Spleen (tissue), 11 donors: ENCODE measurements around the gene NSUN6. TPM values are rescaled to one million over a fixed set of nuclear protein-coding genes. Genes with fewer than 3 reads are reported as not detected.

Source experiments
- DNase-seq: peaks from one replicate; pipeline ENCODE4 v3.0.0-alpha.2; 2020
- H3K27ac ChIP-seq, 8 donors: fragments of 200-600 bp; sonication (generic) in 7 of 8; 1 replicate in 4 of 8; 2 replicates in 4 of 8; pipeline versions ENCODE4 v1.5.0 to v1.8.0; 2016 to 2021; ENCODE audit warnings: inconsistent platforms in 4 of 8, mild to moderate bottlenecking in 4 of 8, moderate library complexity in 1 of 8
- H3K27me3 ChIP-seq, 7 donors: fragments of 200-600 bp; sonication (generic) in 6 of 7; replicated peaks in 1 of 7; 1 replicate in 4 of 7; 2 replicates in 3 of 7; pipeline versions ENCODE4 v1.5.0 to v1.8.0; 2016 to 2021; ENCODE audit warnings: inconsistent platforms in 3 of 7, mild to moderate bottlenecking in 1 of 7
- H3K36me3 ChIP-seq, 6 donors: fragments of 200-600 bp; sonication (generic) in 5 of 6; 1 replicate in 4 of 6; 2 replicates in 2 of 6; pipeline versions ENCODE4 v1.5.0 to v1.8.0; 2016 to 2021; ENCODE audit warnings: inconsistent platforms in 2 of 6
- H3K4me1 ChIP-seq, 6 donors: fragments of 200-600 bp; sonication (generic) in 5 of 6; 1 replicate in 3 of 6; 2 replicates in 3 of 6; pipeline versions ENCODE4 v1.5.0 to v1.8.0; 2016 to 2021; ENCODE audit warnings: inconsistent platforms in 3 of 6
- H3K4me3 ChIP-seq, 8 donors: fragments of 200-600 bp; sonication (generic) in 7 of 8; 1 replicate in 4 of 8; 2 replicates in 4 of 8; pipeline versions ENCODE4 v1.5.0 to v1.8.0; 2016 to 2021; ENCODE audit warnings: inconsistent platforms in 4 of 8, mild to moderate bottlenecking in 4 of 8, moderate library complexity in 2 of 8
- H3K9me3 ChIP-seq, 8 donors: fragments of 200-600 bp; sonication (generic) in 7 of 8; 1 replicate in 4 of 8; 2 replicates in 4 of 8; pipeline versions ENCODE4 v1.5.0 to v1.8.0; 2016 to 2021; ENCODE audit warnings: inconsistent platforms in 4 of 8
- CTCF ChIP-seq, 11 experiments: fragments of 200-600 bp in 7 of 11; fragments of 450-650 bp in 4 of 11; sonication (generic) in 4 of 11; IDR thresholded peaks in 8 of 11; conservative IDR thresholded peaks in 3 of 11; 1 replicate in 7 of 11; 2 replicates in 4 of 11; pipeline versions ENCODE4 v1.4.0 to v1.8.0; 2016 to 2021; ENCODE audit warnings: antibody characterized with exemption in 11 of 11, inconsistent platforms in 4 of 11, mild to moderate bottlenecking in 1 of 11
- POLR2A ChIP-seq, 3 donors: fragments of 450-650 bp; IDR thresholded peaks; one replicate each; pipeline ENCODE4 v1.5.1; 2017; ENCODE audit warnings: antibody characterized with exemption in 3 of 3, mild to moderate bottlenecking in 1 of 3
- POLR2AphosphoS5 ChIP-seq, 3 donors: sonication (generic); formaldehyde crosslinking; IDR thresholded peaks; one replicate each; pipeline ENCODE4 v1.5.1; 2017; ENCODE audit warnings: antibody characterized with exemption in 3 of 3
- WGBS, 5 donors: extraction: QIAGEN DNeasy Blood & Tissue Kit in 3 of 5; methylation state at CpG; one replicate each; pipeline versions ENCODE4 v1.1.5 to v1.1.7; 2013 to 2018; 5-methylcytosine and 5-hydroxymethylcytosine counted together
- intact Hi-C: fragments of 100-400 bp; cut with DNase I; formaldehyde crosslinking; loops from one replicate; pipeline ENCODE4 v1.15.0; 2023; ENCODE audit warnings: low total_unique reads
- polyA plus RNA-seq, 3 donors: library from polyadenylated mRNA; stranded (reverse); fragments of 200-250 nt; gene quantifications; one replicate each; pipeline ENCODE4 v1.2.1, GENCODE V29; 2013
- total RNA-seq, 7 donors: library from RNA; depleted of rRNA in 3 of 7; stranded (reverse); fragments of >200 nt in 3 of 7; fragmentation: NEBNext Ultra II Directional in 4 of 7; extraction: Animal tissue kit (Norgen Biotek cat#: 25700) in 4 of 7; gene quantifications; one replicate each; pipeline versions ENCODE4 v1.1.0 to v1.2.1, GENCODE V29; 2016 to 2021
- donor health status: healthy with polysubstance abuse.
- donor health status: DM: no; HTN: no; CAD: no; lungs with moderate emphysema.
- donor health status: DM: no; HTN: no; CAD: no.
- donor health status: Bipolar disorder and iron deficiency.
- donor health status: healthy.
- donor health status: DM: no; HTN: no; CAD: no.
- donor health status: DM: yes; HTN: yes; CAD: no.

The NSUN6 gene
- total and polyA plus RNA-seq, 10 donors, result 6.4 to 25.8 (median 15.6) TPM

- Histone ChIP-seq H3K27me3 (no peaks in the 10 kb centered on the region), H3K36me3 (peaks cover 0 to 45% (median 3%) of the 10 kb centered on the region in 6 donors), H3K4me1 (no peaks in the 10 kb centered on the region), H3K4me3 (no peak overlapping the region), H3K9me3 (no peaks in the 10 kb centered on the region), H3K27ac (no peak overlapping the region)
- intact Hi-C loops, result no loop called here
- WGBS, 5 donors, result 93 to 98% (median 96%) methylated on average over 3 of the region's 3 CpGs
- no peak for TF ChIP-seq POLR2A (IDR thresholded peaks at IDR 0.05)
- TF ChIP-seq POLR2AphosphoS5 (IDR thresholded peaks at IDR 0.05), result no peak
- no peak for TF ChIP-seq CTCF (IDR thresholded peaks at IDR 0.05 in 8 of 11, conservative IDR thresholded peaks at IDR 0.05 in 3 of 11)
- DNase-seq, result no peak
These were observed 32.4 kb downstream of the NSUN6 start for GRCh38 chr10:18619016-18619415.

GRCh38 chr10:18616337-18616736 is 35.0 kb downstream of the NSUN6 start:
- 42 to 49% (median 46%) methylated on average over 3 of the region's 3 CpGs for WGBS, 5 donors
- H3K4me3 ChIP-seq, result no peak overlapping the region
- H3K27ac ChIP-seq, result no peak overlapping the region

DNA sequence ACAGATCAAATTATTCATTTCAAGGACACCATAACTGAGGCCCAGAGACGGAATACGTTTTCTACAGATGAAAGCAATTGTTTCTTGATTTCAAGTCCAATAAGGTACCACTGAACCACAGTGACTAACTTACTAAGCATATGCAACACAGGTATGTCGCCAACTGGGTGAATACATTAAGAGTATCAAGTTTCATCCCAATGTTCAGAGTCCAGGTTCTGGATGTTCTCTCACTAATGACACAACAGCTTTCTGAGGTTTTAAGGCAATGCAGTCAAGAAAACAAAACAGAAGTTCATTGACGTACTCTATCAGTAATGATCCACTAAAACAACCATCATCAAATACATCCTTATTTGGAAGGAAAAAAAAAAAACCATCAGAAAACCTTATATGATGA is 35.8 kb downstream of the NSUN6 start:
- DNase-seq, result no peak
- H3K36me3 ChIP-seq, result peaks cover 0 to 59% (median 11%) of the 10 kb centered on the region in 6 donors
- intact Hi-C loops, result no loop called here
- no peak for TF ChIP-seq CTCF (IDR thresholded peaks at IDR 0.05 in 8 of 11, conservative IDR thresholded peaks at IDR 0.05 in 3 of 11)
- no peak for TF ChIP-seq POLR2AphosphoS5 (IDR thresholded peaks at IDR 0.05)
- no peak for TF ChIP-seq POLR2A (IDR thresholded peaks at IDR 0.05)
- H3K27ac ChIP-seq, result no peak overlapping the region
- no peaks in the 10 kb centered on the region for H3K27me3 ChIP-seq
- no peaks in the 10 kb centered on the region for H3K9me3 ChIP-seq
- WGBS, 5 donors, result 94 to 97% (median 97%) methylated on average over 4 of the region's 4 CpGs
- H3K4me3 ChIP-seq, result no peak overlapping the region
- peaks cover 0 to 3% (median 0%) of the 10 kb centered on the region in 6 donors for H3K4me1 ChIP-seq

More at GRCh38 chr10:18616337-18616736, 35.0 kb downstream of the NSUN6 start:
- no peaks in the 10 kb centered on the region for H3K4me1 ChIP-seq
- DNase-seq, result no peak
- intact Hi-C loops, result no loop called here
- TF ChIP-seq POLR2AphosphoS5 (IDR thresholded peaks at IDR 0.05) (no peak), CTCF (IDR thresholded peaks at IDR 0.05 in 8 of 11, conservative IDR thresholded peaks at IDR 0.05 in 3 of 11) (no peak), POLR2A (IDR thresholded peaks at IDR 0.05) (no peak)
- H3K9me3 ChIP-seq, result no peaks in the 10 kb centered on the region
- H3K36me3 ChIP-seq, result peaks cover 0 to 59% (median 13%) of the 10 kb centered on the region in 6 donors
- H3K27me3 ChIP-seq, result no peaks in the 10 kb centered on the region

- Histone ChIP-seq H3K4me3 (no peak overlapping the region), H3K27ac (peak overlapping the region in 6 of 8 donors; percentile 26 to 71 (median 58)), H3K4me1 (peaks cover 0 to 4% (median 0%) of the 10 kb centered on the region in 6 donors), H3K27me3 (no peaks in the 10 kb centered on the region), H3K36me3 (peaks cover 0 to 87% (median 14%) of the 10 kb centered on the region in 6 donors), H3K9me3 (no peaks in the 10 kb centered on the region)
- intact Hi-C loops, result no loop called here
- DNase-seq, result no peak
- 95 to 99% (median 98%) methylated on average over 4 of the region's 4 CpGs for WGBS, 5 donors
- TF ChIP-seq POLR2AphosphoS5 (IDR thresholded peaks at IDR 0.05) (no peak), CTCF (IDR thresholded peaks at IDR 0.05 in 8 of 11, conservative IDR thresholded peaks at IDR 0.05 in 3 of 11) (no peak), POLR2A (IDR thresholded peaks at IDR 0.05) (no peak)
These were observed 40.2 kb downstream of the NSUN6 start for GRCh38 chr10:18611168-18611567.
